Activated CD8-positive, alpha-beta T cell treated with anti-CD3 and anti-CD28 coated beads, Interleukin-2, amount 10 ng/mL, durations not matched to agents 7 days and 5 days (primary cell): Measurements from ENCODE around the gene VPREB3. TPM values are rescaled to one million over a fixed set of nuclear protein-coding genes. Genes with fewer than 3 reads are reported as not detected.

Experiments
- ATAC-seq: fragments of 150-1000 bp; cut with Tn5 transposase; one replicate; pipeline ENCODE4 v1.10.0; 2021; ENCODE audit warnings: moderate library complexity
- CTCF ChIA-PET: fragments of 350-600 bp; sonication (Branson Sonifier 250); formaldehyde crosslinking; loops from one replicate; lab custom pipeline; 2021; ENCODE audit warnings: antibody characterized with exemption; lab: Charles Lee
- POLR2A ChIA-PET: fragments of 350-600 bp; sonication (Branson Sonifier 250); formaldehyde crosslinking; loops from one replicate; lab custom pipeline; 2021; ENCODE audit warnings: antibody characterized with exemption; lab: Charles Lee
- DNase-seq: peaks from one replicate; pipeline ENCODE4 v3.0.0-alpha.2; 2020
- H3K27ac Mint-ChIP-seq: one replicate; pipeline ENCODE4 v1.8.0; 2021; ENCODE audit warnings: mild to moderate bottlenecking, mixed read lengths
- H3K27me3 Mint-ChIP-seq: one replicate; pipeline ENCODE4 v1.8.0; 2021; ENCODE audit warnings: low read depth, mixed read lengths
- H3K36me3 Mint-ChIP-seq: one replicate; pipeline ENCODE4 v1.8.0; 2021; ENCODE audit warnings: low read depth, mixed read lengths
- H3K4me1 Mint-ChIP-seq: one replicate; pipeline ENCODE4 v1.8.0; 2021; ENCODE audit warnings: low read depth, mixed read lengths
- H3K4me3 Mint-ChIP-seq: one replicate; pipeline ENCODE4 v1.8.0; 2021; ENCODE audit warnings: mild to moderate bottlenecking, mixed read lengths
- H3K9me3 Mint-ChIP-seq: one replicate; pipeline ENCODE4 v1.8.0; 2022; ENCODE audit warnings: mixed read lengths; ENCODE audit not compliant: insufficient read depth
- total RNA-seq, 2 experiments: library from RNA; stranded (reverse); gene quantifications; one replicate each; pipeline ENCODE4 v1.2.3, GENCODE V29; 2021

The VPREB3 gene
- total RNA-seq, 2 experiments from 2014 or later, result not detected

GRCh38 chr22:23760056-23760455, 5.8 kb upstream of the VPREB3 start:
- CTCF ChIA-PET, result no interaction called here
- ATAC-seq, result no peak

GRCh38 chr22:23759566-23759965, 5.3 kb upstream of the VPREB3 start:
- ChIA-PET POLR2A (interaction anchor here (1.5 kb wide), 1 partner anchor 8 kb away, joined by 4 read pairs; the partner anchor contains the start of gene ZNF70), CTCF (interaction anchor here (1.0 kb wide), 1 partner anchor 9 kb away, joined by 3 read pairs; the partner anchor contains the start of gene ZNF70)
- no peak overlapping the region for H3K4me3 Mint-ChIP-seq
- peaks cover 32% of the 10 kb centered on the region for H3K4me1 Mint-ChIP-seq
- DNase-seq, result no peak
- no peaks in the 10 kb centered on the region for H3K9me3 Mint-ChIP-seq
- peaks cover 5% of the 10 kb centered on the region for H3K36me3 Mint-ChIP-seq
- ATAC-seq, result no peak
- no peak overlapping the region for H3K27ac Mint-ChIP-seq
- no peaks in the 10 kb centered on the region for H3K27me3 Mint-ChIP-seq

More at GRCh38 chr22:23760056-23760455, 5.8 kb upstream of the VPREB3 start:
- Mint-ChIP-seq H3K4me1 (peaks cover 36% of the 10 kb centered on the region), H3K9me3 (no peaks in the 10 kb centered on the region), H3K27me3 (no peaks in the 10 kb centered on the region), H3K4me3 (no peak overlapping the region), H3K27ac (no peak overlapping the region), H3K36me3 (peaks cover 10% of the 10 kb centered on the region)
- no peak for DNase-seq
- POLR2A ChIA-PET, result interaction anchor here (1.5 kb wide), 1 partner anchor 9 kb away, joined by 4 read pairs; the partner anchor contains the start of gene ZNF70

GRCh38 chr22:23756891-23757290, 2.7 kb upstream of the VPREB3 start:
- Mint-ChIP-seq H3K9me3 (no peaks in the 10 kb centered on the region), H3K27me3 (no peaks in the 10 kb centered on the region), H3K4me1 (peaks cover 13% of the 10 kb centered on the region), H3K36me3 (no peaks in the 10 kb centered on the region), H3K4me3 (no peak overlapping the region), H3K27ac (peak overlapping the region; percentile 21)
- CTCF ChIA-PET, result interaction anchor here (0.7 to 2.0 kb wide), 2 partner anchors 9 to 11 kb away, joined by 3 to 5 read pairs; partner anchors contain the start of gene CHCHD10
- ATAC-seq, result no peak
- POLR2A ChIA-PET, result no interaction called here
- DNase-seq, result no peak

- no peak for DNase-seq
- Mint-ChIP-seq H3K27ac (no peak overlapping the region), H3K9me3 (no peaks in the 10 kb centered on the region), H3K27me3 (no peaks in the 10 kb centered on the region), H3K4me3 (no peak overlapping the region), H3K4me1 (peaks cover 16% of the 10 kb centered on the region), H3K36me3 (no peaks in the 10 kb centered on the region)
- ChIA-PET CTCF (interaction anchor here (2.0 kb wide), 1 partner anchor 13 kb away, joined by 5 read pairs; the partner anchor contains the start of gene CHCHD10), POLR2A (no interaction called here)
- ATAC-seq, result no peak
These were observed 1.5 kb upstream of the VPREB3 start for GRCh38 chr22:23755711-23756110.

GRCh38 chr22:23754980-23755636, 883 bp upstream of the VPREB3 start:
- POLR2A ChIA-PET, result no interaction called here
- DNase-seq (no peak), ATAC-seq (no peak)
- Mint-ChIP-seq H3K27me3 (no peaks in the 10 kb centered on the region), H3K4me3 (no peak overlapping the region), H3K4me1 (peaks cover 21% of the 10 kb centered on the region), H3K36me3 (no peaks in the 10 kb centered on the region), H3K9me3 (no peaks in the 10 kb centered on the region), H3K27ac (no peak overlapping the region)
- CTCF ChIA-PET, result interaction anchor here (2.0 kb wide), 1 partner anchor 13 kb away, joined by 5 read pairs; the partner anchor contains the start of gene CHCHD10

GRCh38 chr22:23753385-23753784, 840 bp downstream of the VPREB3 start:
- Mint-ChIP-seq H3K27me3 (no peaks in the 10 kb centered on the region), H3K27ac (no peak overlapping the region), H3K4me3 (no peak overlapping the region), H3K9me3 (no peaks in the 10 kb centered on the region), H3K36me3 (no peaks in the 10 kb centered on the region), H3K4me1 (peaks cover 27% of the 10 kb centered on the region)
- DNase-seq, result no peak
- POLR2A ChIA-PET, result interaction anchor here (1.2 kb wide), 1 partner anchor 57 kb away, joined by 3 read pairs; no protein-coding TSS in a partner anchor
- CTCF ChIA-PET, result no interaction called here
- no peak for ATAC-seq

GRCh38 chr22:23752750-23753149, 1.5 kb downstream of the VPREB3 start:
- H3K4me1 Mint-ChIP-seq, result peaks cover 27% of the 10 kb centered on the region
- POLR2A ChIA-PET, result interaction anchor here (1.2 to 2.6 kb wide), 2 partner anchors 10 to 56 kb away, joined by 3 to 7 read pairs; partner anchors contain the start of gene C22orf15
- H3K4me3 Mint-ChIP-seq, result peak overlapping the region; percentile 69
- no peaks in the 10 kb centered on the region for H3K9me3 Mint-ChIP-seq
- H3K27ac Mint-ChIP-seq, result no peak overlapping the region
- no peak for ATAC-seq
- no peaks in the 10 kb centered on the region for H3K27me3 Mint-ChIP-seq
- DNase-seq, result no peak
- CTCF ChIA-PET, result interaction anchor here (1.5 kb wide), 1 partner anchor 12 kb away, joined by 3 read pairs; no protein-coding TSS in a partner anchor
- no peaks in the 10 kb centered on the region for H3K36me3 Mint-ChIP-seq

GRCh38 chr22:23752090-23752691, 2.0 kb downstream of the VPREB3 start:
- ChIA-PET CTCF (interaction anchor here (1.1 to 1.5 kb wide), 2 partner anchors 13 to 19 kb away, joined by 3 read pairs; no protein-coding TSS in a partner anchor), POLR2A (interaction anchor here (0.9 to 2.6 kb wide), 3 partner anchors 11 to 69 kb away, joined by 3 to 7 read pairs (median 3); partner anchors contain the start of gene C22orf15)

GRCh38 chr22:23751441-23751996, 2.7 kb downstream of the VPREB3 start:
- Mint-ChIP-seq H3K27ac (peak overlapping the region; percentile 88), H3K4me3 (peak overlapping the region; percentile 75), H3K27me3 (no peaks in the 10 kb centered on the region), H3K9me3 (no peaks in the 10 kb centered on the region), H3K36me3 (no peaks in the 10 kb centered on the region), H3K4me1 (peaks cover 20% of the 10 kb centered on the region)
- ChIA-PET POLR2A (interaction anchor here (0.9 to 2.6 kb wide), 6 partner anchors 9 to 69 kb away, joined by 3 to 7 read pairs (median 4); partner anchors contain the start of genes C22orf15, CHCHD10 and SMARCB1), CTCF (interaction anchor here (1.0 to 1.5 kb wide), 4 partner anchors 8 to 19 kb away, joined by 3 to 5 read pairs (median 3); no protein-coding TSS in a partner anchor)
- ATAC-seq, result no peak
- peak; percentile 51 for DNase-seq

More at GRCh38 chr22:23752090-23752691, 2.0 kb downstream of the VPREB3 start:
- peaks cover 26% of the 10 kb centered on the region for H3K4me1 Mint-ChIP-seq
- ATAC-seq (no peak), DNase-seq (no peak)
- no peaks in the 10 kb centered on the region for H3K27me3 Mint-ChIP-seq
- peak overlapping the region; percentile 80 for H3K27ac Mint-ChIP-seq
- H3K9me3 Mint-ChIP-seq, result no peaks in the 10 kb centered on the region
- H3K36me3 Mint-ChIP-seq, result no peaks in the 10 kb centered on the region
- peak overlapping the region; percentile 69 for H3K4me3 Mint-ChIP-seq

GRCh38 chr22:23750714-23751440, 3.3 kb downstream of the VPREB3 start, which contains the start of gene ZNF70:
ZNF70 (minus strand) TSS chr22:23751112; CDS start chr22:23745140, 5,972 bp downstream.
- ATAC-seq (peak; percentile 99), DNase-seq (peak; percentile 90)
- Mint-ChIP-seq H3K4me3 (peak within 1 kb of the TSS; percentile 82), H3K27me3 (no peaks in the 10 kb centered on the region), H3K36me3 (peaks cover under 1% of the 10 kb centered on the region), H3K9me3 (no peaks in the 10 kb centered on the region), H3K4me1 (peaks cover 21% of the 10 kb centered on the region), H3K27ac (peak within 1 kb of the TSS; percentile 88)
- POLR2A ChIA-PET, result interaction anchor here (0.5 to 2.6 kb wide), 10 partner anchors 9 to 55 kb away, joined by 3 to 7 read pairs (median 4); partner anchors contain the start of genes C22orf15, CHCHD10 and SMARCB1
- CTCF ChIA-PET, result interaction anchor here (1.0 to 1.2 kb wide), 3 partner anchors 8 to 20 kb away, joined by 3 to 5 read pairs (median 3); no protein-coding TSS in a partner anchor
